ENCODE data around the gene SLC6A11.

- TF ChIP-seq POLR2AphosphoS5 (IDR thresholded peaks at IDR 0.05; ENCODE audit: low read depth, low read length) (no peak), POLR2A (IDR thresholded peaks at IDR 0.05; ENCODE audit: low read depth, low read length) (no peak)
These were observed 44.4 kb upstream of the SLC6A11 start for GRCh38 chr3:10771486-10772270.

All from GM12892 (cell line).